ENCODE results near the gene CHAT.

DNA sequence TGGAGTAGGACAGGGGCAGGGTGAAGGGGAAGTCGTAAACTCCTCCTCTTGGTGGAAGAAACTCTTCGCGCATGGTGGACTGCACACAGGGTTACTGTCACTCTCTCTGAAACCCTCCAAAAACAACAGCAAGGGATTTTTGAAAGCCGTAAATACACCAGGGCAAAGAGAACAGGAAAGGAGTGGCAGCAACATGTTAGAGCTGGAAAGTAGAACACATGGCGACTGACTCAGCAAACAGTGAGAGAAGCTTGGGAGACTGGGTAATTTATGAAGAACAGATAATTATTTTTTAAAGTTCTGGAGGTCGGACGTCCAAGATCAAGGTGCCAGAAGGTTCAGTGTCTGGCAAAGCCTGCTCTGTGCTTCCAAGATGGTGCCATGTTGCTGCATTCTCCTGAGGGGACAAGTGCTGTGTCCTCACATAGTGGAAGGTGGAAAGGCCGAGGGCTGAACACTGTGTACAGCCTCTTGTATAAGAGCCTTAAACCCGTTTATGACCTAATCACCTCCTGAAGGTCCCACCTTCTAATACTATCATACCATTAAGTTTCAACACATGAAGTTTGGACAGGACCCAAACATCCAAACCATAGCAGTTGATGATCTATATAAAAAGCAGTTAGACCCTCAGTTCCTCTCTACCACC lies 43.1 kb downstream of the CHAT start:
- TF ChIP-seq, protein P1, sequence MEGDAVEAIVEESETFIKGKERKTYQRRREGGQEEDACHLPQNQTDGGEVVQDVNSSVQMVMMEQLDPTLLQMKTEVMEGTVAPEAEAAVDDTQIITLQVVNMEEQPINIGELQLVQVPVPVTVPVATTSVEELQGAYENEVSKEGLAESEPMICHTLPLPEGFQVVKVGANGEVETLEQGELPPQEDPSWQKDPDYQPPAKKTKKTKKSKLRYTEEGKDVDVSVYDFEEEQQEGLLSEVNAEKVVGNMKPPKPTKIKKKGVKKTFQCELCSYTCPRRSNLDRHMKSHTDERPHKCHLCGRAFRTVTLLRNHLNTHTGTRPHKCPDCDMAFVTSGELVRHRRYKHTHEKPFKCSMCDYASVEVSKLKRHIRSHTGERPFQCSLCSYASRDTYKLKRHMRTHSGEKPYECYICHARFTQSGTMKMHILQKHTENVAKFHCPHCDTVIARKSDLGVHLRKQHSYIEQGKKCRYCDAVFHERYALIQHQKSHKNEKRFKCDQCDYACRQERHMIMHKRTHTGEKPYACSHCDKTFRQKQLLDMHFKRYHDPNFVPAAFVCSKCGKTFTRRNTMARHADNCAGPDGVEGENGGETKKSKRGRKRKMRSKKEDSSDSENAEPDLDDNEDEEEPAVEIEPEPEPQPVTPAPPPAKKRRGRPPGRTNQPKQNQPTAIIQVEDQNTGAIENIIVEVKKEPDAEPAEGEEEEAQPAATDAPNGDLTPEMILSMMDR (conservative IDR thresholded peaks at IDR 0.05; ENCODE audit: low read length), result no peak
- TF ChIP-seq EZH2phosphoT487 (IDR thresholded peaks at IDR 0.05; ENCODE audit: borderline replicate concordance, low read depth, low read length), result no peak

All from OCI-LY7 (cell line).